Fibroblast of upper back skin (primary cell): ENCODE measurements around the gene ABCB8.
"Not testable (repeated sequence)": the region's sequence is repeated elsewhere in the genome, so short reads cannot be mapped to it uniquely, and the experiment has no call there.

Experiments
- DNase-seq: peaks from one replicate; pipeline ENCODE4 v3.0.0-alpha.2; 2013

Gene ABCB8

DNA sequence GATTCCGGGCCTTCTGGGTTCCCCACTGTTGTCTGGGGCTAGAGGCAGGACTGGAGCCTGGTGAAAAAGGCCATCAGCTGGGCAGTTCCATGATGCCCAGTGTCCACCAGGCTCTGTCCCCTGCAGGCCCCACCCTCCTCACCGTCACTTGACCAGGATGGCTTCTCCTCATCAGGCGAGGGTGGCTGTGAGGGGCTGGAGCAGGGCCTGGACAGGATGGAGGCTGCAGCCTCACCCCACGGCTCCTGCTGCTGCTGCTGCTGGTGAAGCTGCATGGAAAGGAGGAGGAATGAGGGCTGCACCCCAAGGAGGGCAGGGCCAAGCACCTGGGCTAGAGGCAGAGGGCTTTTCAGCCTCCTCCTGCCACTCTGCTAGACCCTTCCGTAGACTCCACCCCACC lies 12.3 kb upstream of the ABCB8 start:
- DNase-seq, result no peak

DNA sequence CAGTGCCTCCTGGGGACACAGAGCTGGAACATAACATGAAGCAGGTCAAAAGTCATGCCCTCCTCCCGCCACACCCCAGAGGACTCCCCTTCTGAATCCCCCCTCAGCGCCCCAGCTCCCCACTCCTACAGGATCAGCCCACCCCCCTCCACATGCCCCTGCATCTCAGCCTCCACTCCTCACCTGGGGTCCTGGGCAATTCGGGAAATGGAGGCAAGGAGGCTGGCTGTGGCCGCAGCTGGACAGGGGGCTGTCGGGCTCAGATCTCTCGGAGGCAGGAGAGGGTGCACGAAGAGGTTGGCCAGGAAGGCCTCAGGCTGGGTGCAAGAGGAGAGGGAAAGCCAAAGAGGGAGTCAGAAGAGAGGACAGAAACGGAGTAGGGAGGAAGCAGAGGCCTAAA lies 11.7 kb upstream of the ABCB8 start:
- DNase-seq, result no peak

DNA sequence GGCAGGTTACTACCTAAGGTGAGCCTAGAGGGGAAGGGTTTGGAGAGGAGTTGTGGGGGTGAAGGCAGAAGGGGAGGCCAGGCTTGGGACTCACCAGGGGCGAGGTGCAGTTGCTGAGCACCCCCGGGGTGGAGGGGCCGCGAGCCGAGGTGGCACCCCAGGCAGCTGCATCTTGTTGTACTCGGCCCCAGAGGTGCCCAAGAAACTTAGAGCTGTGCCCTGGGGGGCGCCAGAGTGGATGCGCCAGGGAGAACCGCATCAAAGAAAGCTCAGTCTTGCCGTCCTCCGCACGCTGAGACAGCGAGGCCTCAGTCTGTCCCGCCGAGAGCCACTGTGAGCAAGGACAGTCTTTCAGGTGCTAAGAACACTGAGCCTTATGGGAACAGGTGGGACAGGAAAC lies 11.3 kb upstream of the ABCB8 start:
- DNase-seq, result no peak

DNA sequence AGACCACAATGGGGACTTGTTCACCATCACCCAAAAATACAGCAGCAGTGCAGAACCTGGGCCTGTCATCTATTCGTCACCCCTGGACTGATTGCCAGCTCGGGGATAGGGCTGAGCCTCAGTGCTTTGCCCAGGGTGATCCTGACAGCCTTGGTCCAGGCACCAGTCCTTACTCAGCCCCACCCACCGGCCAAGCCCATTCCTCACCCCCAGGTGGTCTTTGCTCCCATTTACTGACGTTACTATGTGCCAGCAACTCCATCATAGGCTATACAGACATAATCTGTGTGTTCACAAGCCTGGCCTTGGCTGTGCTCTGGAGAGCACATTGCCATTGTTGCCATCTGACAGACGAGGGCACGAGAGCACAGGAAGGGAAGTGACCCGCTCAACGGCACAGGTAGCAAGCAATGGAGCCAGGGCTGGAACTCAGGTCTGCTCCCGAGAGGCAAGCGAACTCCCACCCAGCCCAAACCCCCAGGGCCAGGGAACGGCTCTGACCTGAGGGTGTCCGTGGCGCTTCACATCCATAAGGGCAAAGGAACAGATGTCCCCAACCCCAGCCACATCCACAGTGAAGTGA lies 10.8 kb upstream of the ABCB8 start:
- no peak for DNase-seq

DNA sequence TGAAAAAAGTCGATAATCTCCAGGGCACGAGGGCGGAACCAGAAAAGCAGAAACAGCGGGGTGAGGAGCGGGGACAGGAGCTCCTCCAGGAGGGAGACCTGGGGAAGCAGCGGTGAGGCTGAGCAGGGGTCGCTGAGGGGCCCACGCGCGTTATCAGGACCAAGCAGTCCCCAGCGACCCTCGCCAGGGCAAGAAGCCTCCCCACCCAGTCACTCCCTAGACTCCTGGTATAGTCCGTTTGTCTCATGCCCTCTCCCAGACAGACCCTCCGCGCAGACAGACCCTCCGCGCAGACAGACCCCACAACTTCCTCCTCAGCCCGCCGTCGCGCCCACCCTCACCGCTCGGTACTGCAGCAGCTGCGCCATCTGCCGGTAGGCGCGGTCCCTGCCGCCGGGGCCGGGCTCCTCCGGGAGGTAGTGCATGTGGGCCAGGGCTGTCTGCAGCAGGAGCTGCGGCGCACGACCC lies 10.3 kb upstream of the ABCB8 start:
- peak; percentile 51 for DNase-seq

DNA sequence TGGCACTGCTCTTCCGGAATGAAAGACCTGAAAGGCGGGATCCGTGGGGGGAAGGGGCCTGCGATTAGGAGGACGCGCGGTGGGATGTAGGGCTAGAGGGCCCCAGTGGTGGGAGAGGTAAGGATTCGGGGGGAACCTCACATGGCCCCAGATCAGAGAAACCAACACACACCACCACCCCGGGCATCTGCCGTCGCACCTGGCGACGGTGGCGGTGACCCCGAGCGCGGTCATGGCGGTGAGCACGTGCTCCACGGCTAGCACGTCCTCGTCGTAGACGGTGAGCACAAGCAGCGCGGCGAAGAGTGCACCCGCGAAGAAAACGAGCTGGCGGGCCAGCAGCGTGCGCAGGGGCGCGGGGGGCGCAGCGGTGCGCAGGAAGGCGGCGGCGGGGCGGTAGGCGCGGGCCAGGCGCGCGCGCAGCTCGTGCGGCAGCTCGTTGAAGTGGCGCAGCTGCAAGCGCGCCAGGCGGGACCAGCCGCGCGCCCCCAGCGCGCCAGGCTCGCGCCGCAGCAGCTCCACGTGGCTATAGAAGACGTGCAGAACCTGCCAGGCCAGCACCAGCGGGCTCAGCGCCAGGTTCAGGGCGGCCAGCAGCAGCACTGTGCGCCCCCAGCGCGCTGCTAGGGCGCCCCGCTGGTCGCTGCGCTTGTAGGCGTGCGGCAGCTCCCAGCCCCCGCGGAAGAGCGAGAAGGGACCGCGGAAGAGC lies 9.7 kb upstream of the ABCB8 start:
- DNase-seq, result peak; percentile 51

DNA sequence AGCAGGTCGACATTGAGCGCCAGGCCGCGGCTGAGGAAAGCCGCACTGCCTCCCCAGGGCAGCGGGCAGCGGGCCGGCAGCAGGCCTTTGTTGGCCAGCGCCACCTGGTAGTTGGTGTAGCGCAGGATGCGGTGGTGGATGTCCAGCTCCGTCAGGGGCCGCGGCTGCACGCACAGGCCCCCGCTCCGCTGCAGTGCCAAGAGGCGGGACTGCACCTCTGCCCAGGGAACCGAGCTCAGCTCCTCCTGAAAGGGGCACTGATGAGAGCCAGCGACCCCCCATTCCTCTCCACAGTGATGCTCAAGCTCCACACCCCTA lies 9.2 kb upstream of the ABCB8 start:
- DNase-seq, result no peak

DNA sequence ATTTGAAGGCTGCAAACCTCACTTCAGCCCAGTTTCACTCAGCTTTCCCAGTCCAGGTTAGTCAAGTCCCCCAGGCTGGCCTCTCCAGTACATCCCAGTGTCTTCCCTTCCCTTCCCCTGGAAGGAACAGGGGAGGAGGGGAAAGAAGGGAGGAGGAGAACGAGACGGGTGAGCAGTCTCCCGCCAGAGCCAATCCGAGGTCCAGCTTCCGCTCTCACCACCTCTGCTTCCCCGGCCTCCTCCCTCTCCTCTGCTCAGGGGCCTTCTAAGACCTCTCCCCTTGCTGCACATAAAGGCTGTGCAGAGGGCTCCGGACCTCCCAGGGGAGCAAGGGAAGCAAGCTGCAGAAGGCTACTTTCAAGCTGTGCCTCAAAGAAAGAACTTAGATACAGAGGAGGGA lies 8.0 kb upstream of the ABCB8 start:
- no peak for DNase-seq

DNA sequence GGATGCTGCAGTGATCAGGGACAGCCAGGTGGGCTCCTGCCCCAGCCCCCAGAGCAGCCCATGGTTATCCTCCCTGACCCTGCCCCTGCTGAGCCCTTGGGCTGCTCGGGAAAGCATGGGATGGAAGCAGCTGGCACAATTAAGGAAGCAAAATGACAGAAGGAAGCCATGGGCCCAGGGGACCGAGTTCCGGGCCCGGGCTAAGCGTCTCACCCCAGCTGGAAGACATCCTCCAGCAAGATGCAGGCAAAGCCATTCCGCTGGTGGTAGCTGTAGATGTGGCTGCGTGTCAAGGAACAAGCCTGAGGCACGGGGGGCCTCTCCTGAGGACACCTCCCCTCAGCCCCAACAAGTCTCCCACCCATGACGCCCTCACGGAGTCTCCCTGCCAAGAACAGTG lies 5.0 kb upstream of the ABCB8 start:
- DNase-seq, result no peak

DNA sequence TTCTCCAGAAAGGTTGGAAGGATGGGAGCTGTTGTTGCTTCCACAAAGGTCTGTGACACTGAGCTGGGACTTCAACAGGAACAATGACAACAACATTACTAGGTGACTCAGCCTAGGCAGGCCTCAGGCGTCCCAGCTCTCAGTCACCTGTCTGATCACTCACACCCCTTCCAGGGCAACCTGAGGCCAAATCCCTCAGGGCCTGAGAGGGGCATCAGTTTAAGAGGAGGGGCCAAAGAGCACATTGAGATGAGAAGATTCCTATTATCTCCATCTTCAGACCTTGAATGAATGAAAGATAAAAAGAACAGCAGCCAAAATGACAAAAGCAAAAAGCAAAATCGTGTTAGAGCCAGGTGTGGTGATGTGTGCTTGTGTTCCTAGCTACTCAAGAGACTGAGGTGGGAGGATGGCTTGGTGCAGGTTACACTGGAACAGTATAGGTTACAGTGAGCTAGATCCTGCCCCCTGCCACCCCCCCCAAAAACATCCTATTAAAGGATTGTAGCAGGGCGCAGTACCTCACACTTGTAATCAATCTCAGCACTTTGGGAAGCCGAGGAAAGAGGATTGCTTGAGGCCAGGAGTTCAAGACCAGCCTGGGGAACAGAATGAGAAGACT lies 3.7 kb upstream of the ABCB8 start, which contains the start of gene ATG9B:
ATG9B (minus strand) TSS at position 60 of the 622 bp plus-strand sequence. CDS start 71 bp downstream, outside the sequence.
- no peak for DNase-seq

DNA sequence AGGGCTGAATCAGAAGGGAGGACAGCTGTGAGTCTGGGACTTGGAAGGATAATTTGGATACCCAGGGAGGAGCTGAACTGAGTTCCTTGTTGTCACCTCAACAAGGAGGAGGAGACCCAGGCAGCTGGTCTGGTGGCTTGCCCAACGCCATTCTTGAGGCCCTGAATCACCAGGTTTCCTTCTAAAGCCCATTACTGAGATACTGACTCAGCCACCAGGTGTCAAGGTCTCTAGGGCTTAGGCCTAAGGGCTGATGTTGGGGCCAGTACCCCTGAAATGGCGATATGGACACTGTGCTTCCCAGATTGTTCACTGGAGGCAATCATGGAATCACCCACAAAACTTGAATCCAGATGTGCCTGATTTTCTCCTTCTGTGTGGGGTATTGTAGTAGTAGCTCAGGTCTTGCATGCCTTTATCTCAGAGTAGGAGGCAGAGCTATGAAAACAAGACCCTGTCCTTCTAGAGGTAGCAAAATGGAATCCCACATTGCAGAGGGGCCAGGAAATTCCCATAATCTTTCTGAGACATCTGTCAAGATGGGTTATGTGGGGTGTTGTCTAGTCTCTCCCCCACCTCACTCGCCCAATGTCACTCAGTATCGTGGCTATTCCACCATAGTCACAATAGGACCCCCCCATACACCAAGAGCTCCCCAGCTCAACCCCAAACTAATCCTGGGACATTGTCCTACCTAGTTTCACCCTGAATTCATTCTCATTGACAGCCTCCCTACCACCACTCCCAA lies 2.2 kb upstream of the ABCB8 start:
- no peak for DNase-seq

DNA sequence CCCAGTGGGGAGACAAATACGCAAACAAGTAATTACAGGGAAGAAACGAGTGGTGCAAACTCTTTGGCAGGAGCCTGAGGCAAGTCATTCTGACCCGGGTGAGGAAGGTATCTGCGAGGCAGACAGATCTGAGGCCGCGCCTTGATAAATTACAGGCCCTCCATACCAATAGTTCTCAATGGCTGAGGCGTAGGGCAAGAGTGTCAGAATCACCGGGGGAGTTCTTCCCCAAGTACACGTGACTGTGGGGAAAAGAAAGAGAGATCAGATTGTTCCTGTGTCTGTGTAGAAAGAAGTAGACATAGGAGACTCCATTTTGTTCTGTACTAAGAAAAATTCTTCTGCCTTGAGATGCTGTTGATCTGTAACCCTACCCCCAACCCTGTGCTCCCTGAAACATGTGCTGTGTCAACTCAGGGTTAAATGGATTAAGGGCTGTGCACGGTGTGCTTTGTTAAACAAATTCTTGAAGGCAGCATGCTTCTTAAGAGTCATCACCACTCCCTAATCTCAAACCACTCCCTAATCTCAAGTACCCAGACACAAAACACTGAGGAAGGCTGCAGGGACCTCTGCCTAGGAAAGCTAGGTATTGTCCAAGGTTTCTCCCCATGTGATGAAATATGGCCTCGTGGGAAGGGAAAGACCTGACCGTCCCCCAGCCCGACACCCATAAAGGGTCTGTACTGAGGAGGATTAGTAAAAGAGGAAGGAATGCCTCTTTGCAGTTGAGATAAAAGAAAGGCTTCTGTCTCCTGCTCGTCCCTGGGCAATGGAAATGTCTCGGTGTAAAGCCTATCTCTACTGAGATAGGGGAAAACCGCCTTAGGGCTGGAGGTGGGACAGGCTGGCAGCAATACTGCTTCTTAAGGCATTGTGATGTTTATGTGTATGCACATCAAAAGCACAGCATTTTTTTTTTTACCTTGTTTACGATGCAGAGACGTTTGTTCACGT lies 1.2 kb upstream of the ABCB8 start:
- DNase-seq, result not testable (repeated sequence)

DNA sequence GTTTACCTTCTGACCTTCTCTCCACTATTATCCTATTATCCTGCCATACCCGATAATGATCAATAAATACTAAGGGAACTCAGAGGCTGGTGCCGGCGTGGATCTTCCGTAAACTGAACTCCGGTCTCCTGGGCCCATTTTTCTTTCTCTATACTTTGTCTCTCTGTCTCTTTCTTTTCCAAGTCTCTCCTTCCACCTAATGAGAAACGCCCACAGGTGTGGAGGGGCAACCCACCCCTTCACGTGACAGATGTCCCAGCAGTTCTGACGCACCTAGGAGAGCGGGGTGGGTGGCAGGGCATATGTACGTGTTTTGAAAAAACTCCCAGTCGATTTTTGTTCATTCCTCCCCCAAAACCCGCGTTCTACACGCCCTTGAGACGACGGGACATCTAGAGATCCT lies 521 bp upstream of the ABCB8 start:
- DNase-seq, result not testable (repeated sequence)

DNA sequence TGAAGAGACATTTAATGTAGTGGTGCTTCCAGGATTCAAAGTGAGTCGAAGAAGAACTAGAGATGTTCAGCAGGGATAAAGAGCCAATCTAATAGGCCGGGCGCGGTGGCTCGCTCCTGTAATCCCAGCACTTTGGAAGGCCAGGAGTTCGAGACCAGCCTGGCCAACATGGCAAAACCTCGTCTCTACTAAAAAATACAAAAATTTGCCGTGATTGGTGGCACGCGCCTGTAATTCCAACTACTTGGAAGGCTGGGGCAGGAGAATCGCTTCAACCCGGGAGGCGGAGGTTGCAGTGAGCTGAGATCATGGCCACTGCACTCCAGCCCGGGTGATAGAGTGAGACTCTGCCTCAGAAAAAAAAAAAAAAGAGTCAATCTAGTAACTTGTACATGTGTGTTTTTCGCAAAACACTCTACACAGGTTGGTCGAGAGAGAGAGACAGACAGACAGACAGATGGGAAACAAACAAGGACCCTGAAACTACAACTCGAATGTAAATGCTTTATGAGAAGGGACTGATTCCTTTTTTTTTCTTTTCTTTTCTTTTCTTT lies 775 bp downstream of the ABCB8 start:
- no peak for DNase-seq

DNA sequence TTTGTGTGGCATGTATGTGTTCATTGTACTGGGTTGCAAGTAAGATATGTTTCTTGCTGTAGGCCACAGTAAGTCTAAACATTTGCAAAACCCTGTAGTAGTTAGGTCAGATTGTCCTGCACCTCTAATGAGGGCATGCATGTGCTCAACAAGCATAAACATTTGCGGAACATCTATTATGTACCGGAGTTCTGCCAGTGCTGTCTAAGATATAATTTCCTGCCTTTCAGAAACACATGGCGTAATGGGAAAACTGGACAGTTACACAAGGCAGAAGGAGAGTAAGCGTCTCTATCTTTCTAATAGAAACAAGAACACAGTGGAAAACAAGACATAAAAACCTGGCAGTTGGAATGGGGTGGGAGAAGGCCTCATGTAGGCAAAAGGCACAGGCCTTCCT lies 2.8 kb downstream of the ABCB8 start:
- DNase-seq, result no peak

DNA sequence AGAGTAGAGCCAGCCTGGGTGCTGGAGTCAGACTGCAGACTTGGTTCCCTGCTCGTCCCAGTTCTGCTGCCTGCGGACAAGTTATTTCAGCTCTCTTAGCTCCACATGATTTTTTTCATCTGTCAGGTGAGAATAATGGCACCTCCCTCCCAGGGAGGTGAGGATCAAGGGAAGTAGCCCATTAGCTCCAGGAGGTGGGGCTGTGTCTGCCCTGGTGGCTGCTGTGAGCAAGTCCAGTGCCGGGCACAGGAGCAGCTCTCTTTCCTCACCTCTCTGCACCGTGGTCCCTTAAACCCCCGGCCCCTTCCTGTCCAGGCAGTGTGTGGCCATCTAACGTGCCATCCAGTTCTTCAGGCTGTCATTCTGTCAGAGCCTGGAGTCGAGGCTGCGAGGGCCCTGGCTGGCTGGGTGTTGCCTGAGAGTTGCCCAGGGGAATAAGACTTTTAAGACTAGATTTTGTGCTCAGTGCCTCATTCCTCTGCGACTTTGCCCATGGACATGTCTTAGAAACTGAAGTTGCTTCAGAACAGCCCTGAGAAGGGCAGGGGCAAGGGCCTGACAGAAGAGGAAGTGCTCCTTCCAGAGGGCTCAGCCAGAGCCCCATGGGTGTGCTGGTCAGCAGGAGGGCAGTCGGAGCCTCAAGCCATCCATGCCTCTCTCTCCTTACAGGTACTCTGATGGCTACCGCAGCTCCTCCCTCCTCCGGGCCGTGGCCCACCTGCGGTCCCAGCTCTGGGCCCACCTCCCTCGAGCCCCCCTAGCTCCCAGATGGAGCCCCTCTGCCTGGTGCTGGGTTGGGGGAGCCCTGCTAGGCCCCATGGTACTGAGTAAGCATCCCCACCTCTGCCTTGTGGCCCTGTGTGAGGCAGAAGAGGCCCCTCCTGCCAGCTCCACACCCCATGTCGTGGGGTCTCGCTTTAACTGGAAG lies 5.0 kb downstream of the ABCB8 start:
- DNase-seq, result no peak

DNA sequence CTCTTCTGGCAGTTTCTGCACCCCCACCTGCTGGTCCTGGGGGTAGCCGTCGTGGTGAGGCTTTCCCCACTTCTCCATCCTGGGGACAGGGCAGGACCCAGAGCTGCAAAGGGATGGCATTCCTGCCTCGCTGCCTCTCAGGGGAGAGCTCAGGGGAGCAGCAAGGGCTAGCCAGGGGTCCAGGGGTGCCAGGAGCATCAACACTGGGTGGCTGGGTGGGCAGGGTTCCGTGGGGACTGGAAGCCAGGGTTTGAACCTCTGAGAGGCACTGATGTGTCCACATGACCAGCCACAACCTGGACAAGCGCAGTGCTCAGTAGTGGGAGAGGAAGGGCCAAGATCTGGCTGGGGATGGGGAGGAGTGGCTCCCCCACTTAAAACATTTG lies 5.6 kb downstream of the ABCB8 start:
- DNase-seq, result no peak

DNA sequence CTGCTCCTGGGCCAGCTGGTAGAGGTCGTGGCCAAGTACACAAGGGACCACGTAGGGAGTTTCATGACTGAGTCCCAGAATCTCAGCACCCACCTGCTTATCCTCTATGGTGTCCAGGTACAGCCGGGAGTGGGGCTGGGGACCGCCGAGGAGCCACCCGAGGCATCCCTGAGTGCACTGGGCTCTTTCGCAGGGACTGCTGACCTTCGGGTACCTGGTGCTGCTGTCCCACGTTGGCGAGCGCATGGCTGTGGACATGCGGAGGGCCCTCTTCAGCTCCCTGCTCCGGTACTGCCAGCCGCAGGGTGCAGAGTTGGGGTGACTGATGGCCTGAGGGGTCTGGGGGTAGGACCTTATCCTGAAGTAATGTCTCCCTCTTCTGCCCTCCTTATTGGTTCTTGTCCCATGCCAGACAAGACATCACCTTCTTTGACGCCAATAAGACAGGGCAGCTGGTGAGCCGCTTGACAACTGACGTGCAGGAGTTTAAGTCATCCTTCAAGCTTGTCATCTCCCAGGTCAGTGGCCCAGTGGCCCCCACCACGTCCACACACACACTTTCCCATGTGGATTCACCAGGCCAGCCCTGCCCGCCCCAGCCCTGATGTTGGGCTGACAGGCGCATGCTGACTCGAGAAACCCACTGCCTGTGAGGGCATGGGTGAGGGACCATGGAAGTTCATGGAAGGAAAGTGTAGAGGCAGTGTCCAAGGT lies 6.2 kb downstream of the ABCB8 start:
- DNase-seq, result no peak

DNA sequence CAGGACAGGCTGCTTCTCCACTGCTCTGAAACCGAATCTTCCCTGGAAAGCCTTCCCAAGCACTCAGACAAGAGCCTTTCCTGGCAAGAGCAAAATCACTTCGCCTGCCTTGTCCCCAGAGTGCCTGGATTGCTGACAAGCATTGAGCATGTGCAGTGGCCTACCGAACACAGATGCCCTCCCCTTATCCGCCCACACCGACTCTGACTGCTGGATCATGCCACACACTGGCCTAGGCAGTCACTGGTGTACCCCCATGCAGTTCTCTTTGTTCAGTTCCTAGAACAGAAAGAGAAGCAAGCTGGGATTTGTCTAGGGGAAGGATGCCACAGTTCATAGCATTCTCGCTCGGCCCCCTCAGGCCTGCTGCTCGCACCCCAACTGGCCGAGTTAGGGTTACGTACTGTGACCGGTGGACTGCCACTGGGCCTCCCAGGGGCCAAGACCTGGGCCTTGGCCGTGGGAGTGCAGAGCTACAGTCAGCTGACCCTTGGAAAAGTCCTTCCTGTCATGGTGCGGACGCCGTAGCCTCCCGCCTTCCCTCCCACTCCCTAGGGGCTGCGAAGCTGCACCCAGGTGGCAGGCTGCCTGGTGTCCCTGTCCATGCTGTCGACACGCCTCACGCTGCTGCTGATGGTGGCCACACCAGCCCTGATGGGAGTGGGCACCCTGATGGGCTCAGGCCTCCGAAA lies 6.9 kb downstream of the ABCB8 start:
- DNase-seq, result no peak

DNA sequence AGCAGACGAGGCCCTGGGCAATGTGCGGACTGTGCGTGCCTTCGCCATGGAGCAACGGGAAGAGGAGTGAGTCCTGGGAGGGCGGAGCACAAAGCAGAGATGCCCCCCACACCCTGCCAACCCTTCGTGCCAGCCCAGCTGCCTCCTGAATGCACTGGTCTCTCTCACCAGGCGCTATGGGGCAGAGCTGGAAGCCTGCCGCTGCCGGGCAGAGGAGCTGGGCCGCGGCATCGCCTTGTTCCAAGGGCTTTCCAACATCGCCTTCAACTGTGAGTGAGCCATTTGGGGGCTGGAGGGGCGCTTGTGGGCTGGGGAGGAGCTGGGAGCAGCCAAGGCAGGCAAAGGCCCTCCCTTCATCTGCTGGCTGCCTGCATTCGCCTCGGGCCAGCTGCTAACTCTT lies 7.7 kb downstream of the ABCB8 start:
- DNase-seq, result no peak
